Hepatocyte (in vitro differentiated cells): Measurements from ENCODE around the gene SCGN.

ENCODE experiments used
- EZH2 ChIP-seq: fragments of 200-600 bp; sonication (generic); IDR thresholded peaks from 2 replicates; pipeline ENCODE4 v1.6.1; 2016; ENCODE audit warnings: antibody characterized with exemption, mild to moderate bottlenecking, borderline replicate concordance
- EZH2phosphoT487 ChIP-seq: fragments of 200-600 bp; sonication (generic); IDR thresholded peaks from one replicate; pipeline ENCODE4 v1.6.1; 2018; ENCODE audit warnings: antibody characterized with exemption, mild to moderate bottlenecking, low read depth, moderate library complexity; ENCODE audit not compliant: unreplicated experiment, severe bottlenecking
- TF ChIP-seq, protein P1 (sequence below): fragments of 200-600 bp; sonication (generic); IDR thresholded peaks from 2 replicates; pipeline ENCODE4 v1.5.1; 2016; ENCODE audit warnings: antibody characterized with exemption, mild to moderate bottlenecking; ENCODE audit not compliant: poor library complexity

- TF ChIP-seq EZH2: no peak
- TF ChIP-seq, protein P1, sequence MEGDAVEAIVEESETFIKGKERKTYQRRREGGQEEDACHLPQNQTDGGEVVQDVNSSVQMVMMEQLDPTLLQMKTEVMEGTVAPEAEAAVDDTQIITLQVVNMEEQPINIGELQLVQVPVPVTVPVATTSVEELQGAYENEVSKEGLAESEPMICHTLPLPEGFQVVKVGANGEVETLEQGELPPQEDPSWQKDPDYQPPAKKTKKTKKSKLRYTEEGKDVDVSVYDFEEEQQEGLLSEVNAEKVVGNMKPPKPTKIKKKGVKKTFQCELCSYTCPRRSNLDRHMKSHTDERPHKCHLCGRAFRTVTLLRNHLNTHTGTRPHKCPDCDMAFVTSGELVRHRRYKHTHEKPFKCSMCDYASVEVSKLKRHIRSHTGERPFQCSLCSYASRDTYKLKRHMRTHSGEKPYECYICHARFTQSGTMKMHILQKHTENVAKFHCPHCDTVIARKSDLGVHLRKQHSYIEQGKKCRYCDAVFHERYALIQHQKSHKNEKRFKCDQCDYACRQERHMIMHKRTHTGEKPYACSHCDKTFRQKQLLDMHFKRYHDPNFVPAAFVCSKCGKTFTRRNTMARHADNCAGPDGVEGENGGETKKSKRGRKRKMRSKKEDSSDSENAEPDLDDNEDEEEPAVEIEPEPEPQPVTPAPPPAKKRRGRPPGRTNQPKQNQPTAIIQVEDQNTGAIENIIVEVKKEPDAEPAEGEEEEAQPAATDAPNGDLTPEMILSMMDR: no peak
- no peak for TF ChIP-seq EZH2phosphoT487
These were observed 62.8 kb downstream of the SCGN start for GRCh38 chr6:25714765-25715164.
